Choroid plexus epithelial cell (primary cell): ENCODE results near the gene IFNAR2.

Experiments
- DNase-seq: peaks from one replicate; pipeline ENCODE4 v3.0.0-alpha.2; 2010; ENCODE audit warnings: low read depth
- H3K4me3 ChIP-seq: 2 replicates; pipeline ENCODE4 v1.5.1; 2011; ENCODE audit warnings: low read depth, mild to moderate bottlenecking, control low read depth, low read length, moderate library complexity
- CTCF ChIP-seq: conservative IDR thresholded peaks from 2 replicates; pipeline ENCODE4 v1.5.1; 2011; ENCODE audit warnings: low read depth, mild to moderate bottlenecking, control low read depth, inconsistent platforms, low read length, moderate library complexity

IFNAR2 gene

GRCh38 chr21:33258475-33258874, 28.7 kb downstream of the IFNAR2 start:
- no peak overlapping the region for H3K4me3 ChIP-seq
- no peak for TF ChIP-seq CTCF
- no peak for DNase-seq

GRCh38 chr21:33259428-33259827, 29.7 kb downstream of the IFNAR2 start:
- no peak for TF ChIP-seq CTCF
- no peak for DNase-seq

GRCh38 chr21:33259995-33260394, 30.3 kb downstream of the IFNAR2 start:
- DNase-seq: no peak
- H3K4me3 ChIP-seq: no peak overlapping the region
- TF ChIP-seq CTCF: no peak

More at GRCh38 chr21:33259428-33259827, 29.7 kb downstream of the IFNAR2 start:
- H3K4me3 ChIP-seq: no peak overlapping the region

- no peak overlapping the region for H3K4me3 ChIP-seq
- peak; percentile 78 for DNase-seq
- no peak for TF ChIP-seq CTCF
Measured at GRCh38 chr21:33261635-33262034, 31.9 kb downstream of the IFNAR2 start.

- H3K4me3 ChIP-seq: no peak overlapping the region
- no peak for DNase-seq
- no peak for TF ChIP-seq CTCF
Measured at GRCh38 chr21:33262921-33263320, 33.2 kb downstream of the IFNAR2 start.

GRCh38 chr21:33264561-33264960, 34.8 kb downstream of the IFNAR2 start:
- TF ChIP-seq CTCF: no peak
- no peak overlapping the region for H3K4me3 ChIP-seq
- no peak for DNase-seq

GRCh38 chr21:33265664-33266049, 35.9 kb downstream of the IFNAR2 start:
- TF ChIP-seq CTCF: no peak
- DNase-seq: peak; percentile 33
- H3K4me3 ChIP-seq: peak overlapping the region; percentile 87
